B cell (primary cell): ENCODE results near the gene NUDT16L1. TPM values are rescaled to one million over a fixed set of nuclear protein-coding genes. Genes with fewer than 3 reads are reported as not detected.

ENCODE experiments used
- ATAC-seq: fragments of 200-7000 bp; cut with Tn5 transposase; one replicate; pipeline ENCODE4 v1.10.0; 2021; ENCODE audit warnings: low read depth, mild to moderate bottlenecking, moderate number of reproducible peaks, moderate library complexity
- CTCF ChIA-PET: fragments of 350-600 bp; sonication (Branson Sonifier 250); formaldehyde crosslinking; loops from one replicate; lab custom pipeline; 2021; ENCODE audit warnings: antibody characterized with exemption, inconsistent platforms; lab: Charles Lee
- POLR2A ChIA-PET: fragments of 350-600 bp; sonication (Branson Sonifier 250); formaldehyde crosslinking; loops from one replicate; lab custom pipeline; 2021; ENCODE audit warnings: antibody characterized with exemption; lab: Charles Lee
- DNase-seq: peaks from one replicate; pipeline ENCODE4 v3.0.0; 2013
- H2AFZ ChIP-seq: 2 replicates; pipeline ENCODE4 v1.6.1; 2012; ENCODE audit warnings: mild to moderate bottlenecking, low read depth, low read length; ENCODE audit not compliant: insufficient read depth, poor library complexity, severe bottlenecking
- H3K27ac ChIP-seq, 2 donors: 1 replicate in 1 of 2; 2 replicates in 1 of 2; pipeline ENCODE4 v1.5.1; 2012 to 2013; ENCODE audit warnings: low read length in 2 of 2, mild to moderate bottlenecking in 2 of 2, moderate library complexity in 1 of 2
- H3K27me3 ChIP-seq, 4 experiments: fragments of 200-600 bp in 1 of 4; sonication (generic) in 1 of 4; replicated peaks in 1 of 4; 1 replicate in 2 of 4; 2 replicates in 2 of 4; pipeline versions ENCODE4 v1.6.1 to v1.7.0; 2013 to 2016; ENCODE audit warnings: low read length in 3 of 4, mild to moderate bottlenecking in 2 of 4, mixed read lengths in 1 of 4, moderate library complexity in 1 of 4; ENCODE audit not compliant: insufficient read depth in 4 of 4, control insufficient read depth in 3 of 4; ENCODE audit errors: control extremely low read depth in 1 of 4
- H3K36me3 ChIP-seq, 2 experiments: replicated peaks in 1 of 2; 1 replicate in 1 of 2; 2 replicates in 1 of 2; pipeline versions ENCODE4 v1.6.1 to v1.7.1; 2013; ENCODE audit warnings: low read length in 1 of 2; ENCODE audit not compliant: insufficient read depth in 2 of 2, control insufficient read depth in 1 of 2; ENCODE audit errors: control extremely low read depth in 1 of 2, extremely low read depth in 1 of 2
- H3K4me1 ChIP-seq, 2 donors: fragments of 200-600 bp in 1 of 2; sonication (generic) in 1 of 2; 1 replicate in 1 of 2; 2 replicates in 1 of 2; pipeline versions ENCODE4 v1.5.1 to v1.6.1; 2013 to 2017; ENCODE audit warnings: low read length in 2 of 2; ENCODE audit not compliant: control insufficient read depth in 2 of 2, insufficient read depth in 2 of 2
- H3K4me2 ChIP-seq: replicated peaks from 2 replicates; pipeline ENCODE3; 2012; ENCODE audit warnings: mild to moderate bottlenecking, low read depth, low read length; ENCODE audit not compliant: poor library complexity, severe bottlenecking
- H3K4me3 ChIP-seq, 5 experiments: fragments of 200-600 bp in 1 of 5; sonication (generic) in 1 of 5; 1 replicate in 3 of 5; 2 replicates in 2 of 5; pipeline versions ENCODE4 v1.5.1 to v1.7.0; 2011 to 2016; ENCODE audit warnings: low read length in 4 of 5, mild to moderate bottlenecking in 4 of 5, low read depth in 2 of 5, control low read depth in 1 of 5, moderate library complexity in 1 of 5; ENCODE audit not compliant: insufficient read depth in 1 of 5; ENCODE audit errors: control extremely low read depth in 1 of 5, extremely low read depth in 1 of 5
- H3K79me2 ChIP-seq: fragments of 200-600 bp; sonication (generic); one replicate; pipeline ENCODE4 v1.6.0; 2016; ENCODE audit warnings: low read length; ENCODE audit not compliant: control insufficient read depth, insufficient read depth
- H3K9ac ChIP-seq: fragments of 200-600 bp; sonication (generic); 2 replicates; pipeline ENCODE4 v1.6.1; 2017; ENCODE audit warnings: mild to moderate bottlenecking, low read length, moderate library complexity
- H3K9me3 ChIP-seq, 3 donors: one replicate each; pipeline versions ENCODE4 v1.6.1 to v1.7.1; 2013; ENCODE audit warnings: low read length in 2 of 3; ENCODE audit not compliant: control insufficient read depth in 2 of 3, insufficient read depth in 1 of 3; ENCODE audit errors: control extremely low read depth in 1 of 3
- H4K20me1 ChIP-seq: 2 replicates; pipeline ENCODE4 v1.6.0; 2012; ENCODE audit warnings: mild to moderate bottlenecking, low read length; ENCODE audit not compliant: insufficient read depth, control insufficient read depth, poor library complexity, severe bottlenecking
- H3K27ac Mint-ChIP-seq: one replicate; pipeline ENCODE4 v1.8.0; 2021; ENCODE audit warnings: mixed read lengths
- H3K27me3 Mint-ChIP-seq: one replicate; pipeline ENCODE4 v1.8.0; 2021; ENCODE audit warnings: mixed read lengths
- H3K4me1 Mint-ChIP-seq: one replicate; pipeline ENCODE4 v1.8.0; 2021; ENCODE audit warnings: mixed read lengths
- H3K4me3 Mint-ChIP-seq: one replicate; pipeline ENCODE4 v1.8.0; 2021; ENCODE audit warnings: mixed read lengths
- H3K9me3 Mint-ChIP-seq: one replicate; pipeline ENCODE4 v1.8.0; 2022; ENCODE audit warnings: mixed read lengths; ENCODE audit not compliant: insufficient read depth
- CTCF ChIP-seq: fragments of 200-600 bp; IDR thresholded peaks from one replicate; pipeline ENCODE4 v1.8.0; 2022; ENCODE audit warnings: antibody characterized with exemption, mild to moderate bottlenecking
- EZH2 ChIP-seq: IDR thresholded peaks from 2 replicates; pipeline ENCODE4 v1.6.1; 2012; ENCODE audit warnings: borderline replicate concordance, low read depth, mild to moderate bottlenecking, moderate library complexity, low read length; ENCODE audit not compliant: insufficient read depth, poor library complexity, severe bottlenecking
- WGBS: methylation state at CpG from one replicate; pipeline ENCODE4 v1.1.5; 2013; ENCODE audit warnings: missing lambda C conversion rate; ENCODE audit not compliant: insufficient coverage; 5-methylcytosine and 5-hydroxymethylcytosine counted together
- intact Hi-C: fragments of 100-400 bp; cut with micrococcal nuclease; formaldehyde crosslinking; loops from one replicate; pipeline ENCODE4 v1.10.0; 2022
- polyA plus RNA-seq: library from polyadenylated mRNA; depleted of rRNA; stranded (reverse); fragments of >200 nt; gene quantifications from 2 replicates; pipeline ENCODE4 v1.2.3, GENCODE V29; 2012
- total RNA-seq, 2 donors: library from RNA; stranded (reverse); fragments of 120-200 nt in 1 of 2; gene quantifications; 1 replicate in 1 of 2; 2 replicates in 1 of 2; pipeline versions ENCODE4 v1.2.3 to v1.2.4, GENCODE V29; 2013 to 2022

Gene NUDT16L1
- total and polyA plus RNA-seq, 2 donors (not counting 1 experiment from before 2014, with no cell fraction given): 38.5 to 59.2 TPM

GRCh38 chr16:4680673-4681470 lies 12.5 kb upstream of the NUDT16L1 start:
- H3K36me3 ChIP-seq: peaks cover 0 to 44% of the 10 kb centered on the region in 2 experiments
- TF ChIP-seq CTCF (no peak), EZH2 (no peak)
- intact Hi-C loops: no loop called here
- no peak overlapping the region for H3K4me3 Mint-ChIP-seq
- H3K9ac ChIP-seq: no peak overlapping the region
- ATAC-seq (no peak), DNase-seq (no peak)
- no peaks in the 10 kb centered on the region for H3K9me3 Mint-ChIP-seq
- ChIA-PET CTCF (no interaction called here), POLR2A (no interaction called here)
- H3K79me2 ChIP-seq: peaks cover 10% of the 10 kb centered on the region
- no peaks in the 10 kb centered on the region for H3K27me3 Mint-ChIP-seq
- H2AFZ ChIP-seq: no peak overlapping the region
- no peak overlapping the region for H3K27ac Mint-ChIP-seq
- no peaks in the 10 kb centered on the region for H3K4me1 ChIP-seq
- peak overlapping the region in 2 of 5 experiments; percentile 11 to 20 for H3K4me3 ChIP-seq
- no peaks in the 10 kb centered on the region for H3K27me3 ChIP-seq
- no peak overlapping the region for H3K4me2 ChIP-seq
- H3K4me1 Mint-ChIP-seq: no peaks in the 10 kb centered on the region
- peak overlapping the region in 1 of 2 donors; percentile 24 for H3K27ac ChIP-seq
- 95% methylated on average over 25 of the region's 26 CpGs for WGBS
- no peaks in the 10 kb centered on the region for H3K9me3 ChIP-seq
- peaks cover 25% of the 10 kb centered on the region for H4K20me1 ChIP-seq

GRCh38 chr16:4681471-4682083 lies 11.8 kb upstream of the NUDT16L1 start:
- no peaks in the 10 kb centered on the region for H3K4me1 ChIP-seq
- H3K4me3 Mint-ChIP-seq: no peak overlapping the region
- H3K9me3 Mint-ChIP-seq: no peaks in the 10 kb centered on the region
- intact Hi-C loops: no loop called here
- H3K9me3 ChIP-seq: no peaks in the 10 kb centered on the region
- no peak for DNase-seq
- no peak overlapping the region for H2AFZ ChIP-seq
- no peaks in the 10 kb centered on the region for H3K27me3 Mint-ChIP-seq
- H3K4me3 ChIP-seq: no peak overlapping the region
- H3K36me3 ChIP-seq: peaks cover 0 to 41% of the 10 kb centered on the region in 2 experiments
- CTCF ChIA-PET: no interaction called here
- no peak for ATAC-seq
- no peak overlapping the region for H3K9ac ChIP-seq
- WGBS: 96% methylated on average over 39 of the region's 39 CpGs
- no peaks in the 10 kb centered on the region for H3K4me1 Mint-ChIP-seq
- TF ChIP-seq EZH2: no peak
- TF ChIP-seq CTCF: no peak
- no peak overlapping the region for H3K27ac Mint-ChIP-seq
- POLR2A ChIA-PET: no interaction called here
- no peak overlapping the region for H3K4me2 ChIP-seq
- peaks cover 8% of the 10 kb centered on the region for H3K79me2 ChIP-seq
- H3K27ac ChIP-seq: no peak overlapping the region
- H3K27me3 ChIP-seq: no peaks in the 10 kb centered on the region
- H4K20me1 ChIP-seq: peaks cover 18% of the 10 kb centered on the region
